GM18499 (cell line): ENCODE data around the gene ZBTB22.

Experiments used
- ATAC-seq: cut with Tn5 transposase; IDR thresholded peaks from one replicate; pipeline ENCODE4 v1.9.1; 2021; ENCODE audit warnings: moderate number of reproducible peaks; ENCODE audit not compliant: insufficient read depth, unreplicated experiment

The ZBTB22 gene

GRCh38 chr6:33330736-33331135, 13.2 kb upstream of the ZBTB22 start:
- ATAC-seq: no peak

GRCh38 chr6:33329058-33329457, 11.5 kb upstream of the ZBTB22 start:
- ATAC-seq: no peak

- ATAC-seq: no peak
Measured at GRCh38 chr6:33324125-33324524, 6.6 kb upstream of the ZBTB22 start.

DNA sequence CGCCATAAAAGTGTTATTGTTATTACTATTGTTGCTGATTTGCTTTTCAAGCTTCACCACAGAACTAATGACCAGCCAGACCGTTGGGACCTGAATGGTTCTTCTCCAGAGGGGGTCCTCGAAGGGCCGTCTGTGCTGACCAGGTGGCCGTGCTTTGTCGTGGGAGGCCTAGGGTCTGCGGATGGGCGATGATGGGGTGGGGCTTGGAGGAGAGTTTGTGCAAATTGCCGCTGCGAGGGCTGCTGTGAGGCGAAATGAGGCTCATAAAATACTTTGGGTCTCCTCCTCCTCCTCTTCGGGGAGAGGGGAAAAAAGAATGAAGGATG, 6.0 kb upstream of the ZBTB22 start:
- no peak for ATAC-seq

- no peak for ATAC-seq
Measured at GRCh38 chr6:33321227-33321626, 3.7 kb upstream of the ZBTB22 start.

DNA sequence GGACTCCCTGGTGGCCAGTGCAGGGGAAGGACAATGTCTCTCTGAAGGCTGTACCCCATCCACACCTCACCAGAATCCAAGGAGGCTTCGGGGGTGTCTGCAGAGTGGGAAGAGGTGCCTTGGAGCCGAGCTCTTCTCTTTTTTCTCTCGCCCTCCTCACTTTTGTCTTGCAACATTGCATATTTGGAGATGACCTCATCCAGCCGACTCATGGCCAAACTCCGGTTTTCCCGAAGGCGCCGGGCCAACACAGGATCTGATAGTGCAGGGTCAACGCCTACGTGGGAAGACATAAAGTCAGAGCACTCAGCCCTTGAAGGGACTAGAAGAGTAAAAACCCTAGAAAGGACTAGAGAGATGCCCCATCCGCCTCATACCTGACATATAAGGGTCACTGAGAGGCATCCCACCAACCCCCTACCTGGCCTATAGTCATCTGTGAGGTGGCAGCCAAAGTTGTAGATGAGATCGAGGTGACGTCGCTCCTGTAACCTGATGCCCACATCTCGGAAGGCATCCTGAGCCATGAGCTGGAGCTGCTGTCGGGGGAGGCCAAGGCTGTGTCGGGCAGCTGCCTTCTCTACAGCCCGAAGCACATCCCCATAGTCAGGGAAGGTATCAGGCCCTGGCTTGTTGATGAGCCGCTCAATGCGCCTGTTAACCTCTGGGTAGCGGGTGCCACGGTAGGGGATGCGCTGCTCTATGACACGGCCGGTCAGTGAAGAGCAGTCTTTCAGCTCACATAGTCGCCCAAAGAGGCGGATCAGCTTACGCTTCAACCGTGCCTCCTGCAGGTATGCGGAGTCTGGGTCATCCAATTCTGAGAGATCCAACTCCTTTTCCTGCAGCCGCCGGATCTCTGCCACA, 3.0 kb upstream of the ZBTB22 start:
- no peak for ATAC-seq

DNA sequence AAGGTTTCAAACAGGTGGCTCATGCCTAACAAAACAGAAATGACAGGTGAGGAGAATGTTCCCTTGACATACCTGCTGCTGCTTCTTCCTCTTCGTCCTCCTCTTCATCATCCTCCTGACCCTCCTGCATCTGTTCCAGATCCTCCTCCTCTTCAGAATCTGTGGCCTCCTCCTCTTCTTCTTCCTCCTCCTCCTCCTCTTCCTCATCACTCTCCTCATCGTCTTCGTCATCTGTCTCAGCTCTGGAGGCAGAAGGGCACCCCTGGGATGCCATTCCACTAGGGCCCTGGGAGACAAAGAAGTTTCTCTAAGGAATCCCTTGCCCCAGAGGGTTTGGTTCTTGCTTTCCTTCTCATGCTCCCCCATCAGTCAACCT, 2.4 kb upstream of the ZBTB22 start:
- no peak for ATAC-seq

GRCh38 chr6:33318426-33319073, 1.0 kb upstream of the ZBTB22 start:
- ATAC-seq: no peak

DNA sequence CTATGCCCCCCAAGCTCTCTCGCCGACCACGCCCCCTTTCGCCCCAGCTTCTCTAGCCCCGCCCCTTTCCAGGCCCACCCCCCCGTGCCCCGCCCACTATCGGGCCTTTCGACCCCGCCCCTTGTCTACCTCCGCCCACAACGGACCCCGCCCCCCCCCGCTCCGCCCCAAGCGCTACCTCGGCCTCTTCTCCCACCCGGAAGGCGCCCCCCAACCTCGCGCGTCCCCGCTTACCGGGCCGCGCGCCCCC, 200 bp downstream of the ZBTB22 start:
- no peak for ATAC-seq

DNA sequence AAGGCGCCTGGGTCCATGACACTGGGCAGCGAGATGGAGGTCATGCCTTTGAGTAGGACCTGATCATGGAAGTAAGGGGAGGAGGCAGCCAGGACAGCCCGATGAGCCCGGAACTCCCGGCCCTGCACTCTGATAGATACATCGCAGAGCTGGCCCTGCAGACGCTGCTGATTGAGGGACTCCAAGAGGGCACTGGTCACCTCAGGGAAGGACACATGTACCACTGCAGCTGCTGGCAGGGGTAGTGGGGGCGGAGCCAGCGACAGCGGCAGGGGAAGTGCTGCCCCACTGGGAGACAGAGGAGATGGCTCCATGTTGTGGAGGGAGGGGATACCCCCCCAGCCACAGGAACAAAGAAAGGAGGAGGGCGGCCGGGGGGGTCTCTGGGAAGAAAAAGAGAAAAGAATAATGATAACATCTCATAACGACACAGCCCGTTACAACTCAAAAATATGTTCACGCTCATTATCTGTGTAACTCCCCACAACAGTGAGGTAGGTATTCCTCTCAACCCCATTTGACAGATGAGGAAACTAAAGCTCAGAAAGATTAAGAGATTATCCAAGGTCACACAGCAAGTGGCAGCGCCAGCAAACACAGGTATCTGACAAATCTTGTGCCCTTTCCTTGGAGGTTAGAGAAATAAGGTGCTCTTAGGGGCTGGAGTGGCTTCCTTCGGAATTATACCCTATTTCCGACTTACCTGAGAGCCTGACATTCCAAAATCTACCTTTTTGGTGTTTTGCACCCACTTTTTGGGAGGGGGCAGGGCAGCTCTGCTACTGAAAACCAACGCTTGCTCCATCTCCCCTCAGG, 733 bp downstream of the ZBTB22 start:
- ATAC-seq: no peak

DNA sequence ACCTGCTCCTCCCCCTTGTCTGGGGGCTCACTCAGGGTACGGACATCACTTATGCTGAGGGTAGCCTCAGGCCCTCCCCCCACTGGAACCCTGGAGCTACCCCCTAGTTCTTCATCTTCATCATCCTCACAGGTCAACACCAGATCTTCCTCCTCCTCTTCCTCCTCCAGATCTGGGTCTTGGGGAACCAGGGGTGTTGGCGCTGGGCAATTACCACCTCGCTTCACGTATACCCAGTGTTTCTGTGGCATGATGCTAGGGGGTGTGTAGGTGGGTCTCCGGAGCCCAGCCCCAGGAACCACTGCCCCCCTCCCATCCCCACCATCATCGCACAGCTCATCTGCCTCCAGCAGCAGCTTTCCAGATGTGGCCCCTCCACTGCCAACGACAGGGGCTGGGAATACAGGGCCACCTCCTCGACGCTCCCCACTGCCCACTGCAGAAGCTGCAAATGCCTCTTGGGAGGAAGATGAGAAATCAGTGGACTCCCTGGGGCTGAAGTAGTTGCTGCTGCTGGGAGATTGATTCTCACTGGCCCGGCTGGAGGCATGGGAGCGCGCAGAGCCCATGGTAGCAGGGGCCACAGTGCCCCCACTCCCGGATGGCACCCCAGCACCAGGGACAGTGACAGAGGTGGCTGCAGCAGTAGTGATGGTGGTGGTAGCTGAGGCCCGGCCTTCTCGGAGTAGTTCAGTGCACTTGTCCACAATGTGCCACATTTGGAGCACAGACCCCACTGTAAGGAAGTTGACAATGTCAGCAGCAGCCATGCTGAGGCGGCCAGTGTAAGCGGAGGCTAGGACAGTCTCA, 1.5 kb downstream of the ZBTB22 start:
- ATAC-seq: no peak

DNA sequence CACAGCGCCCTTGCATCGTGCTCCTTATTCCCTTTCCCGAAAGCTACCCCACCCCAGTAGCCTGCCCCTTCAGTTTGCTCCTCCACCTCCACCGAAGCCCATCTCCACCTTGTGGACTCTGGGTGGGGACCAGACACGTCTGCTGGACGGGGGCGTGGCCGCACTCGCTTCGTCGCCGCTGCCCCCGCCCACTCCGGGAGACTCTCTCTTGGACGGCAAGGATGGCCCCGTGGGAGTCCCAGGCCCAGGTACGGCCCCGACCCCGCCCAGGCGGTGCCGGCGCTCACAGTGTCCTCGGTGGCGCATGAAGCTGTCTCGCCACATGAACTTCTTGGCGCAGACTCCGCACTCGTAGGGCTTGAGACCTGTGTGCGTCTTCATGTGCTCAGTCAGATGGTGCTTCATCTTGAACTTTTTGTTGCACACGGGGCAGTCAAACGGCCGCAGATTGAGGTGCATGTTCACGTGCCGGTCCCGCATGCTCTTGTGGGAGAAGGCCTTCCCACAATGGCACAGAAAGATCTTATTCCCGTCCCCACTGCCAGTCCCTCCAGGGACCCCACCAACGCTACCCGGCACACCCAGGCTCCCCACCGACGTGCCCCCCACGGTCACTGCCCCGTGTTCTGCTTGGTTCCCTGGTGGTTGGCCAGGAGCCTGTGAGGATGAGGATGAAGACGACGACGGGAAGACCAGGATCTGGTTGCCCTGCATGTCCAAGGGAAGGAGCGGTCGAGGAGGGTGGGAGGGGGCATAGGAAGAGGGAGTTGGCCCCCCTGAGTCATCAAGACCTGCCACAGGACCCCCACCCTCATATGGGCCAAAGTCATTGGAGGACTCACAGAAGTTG, 2.4 kb downstream of the ZBTB22 start:
- no peak for ATAC-seq

- ATAC-seq: no peak
Measured at GRCh38 chr6:33314515-33314942, 3.0 kb downstream of the ZBTB22 start.

GRCh38 chr6:33313709-33314514, 3.6 kb downstream of the ZBTB22 start, which contains the start of gene TAPBP:
TAPBP (minus strand) TSS chr6:33314078; CDS start chr6:33314041, 37 bp downstream.
- no peak for ATAC-seq

GRCh38 chr6:33313105-33313708, 4.3 kb downstream of the ZBTB22 start:
- ATAC-seq: no peak

DNA sequence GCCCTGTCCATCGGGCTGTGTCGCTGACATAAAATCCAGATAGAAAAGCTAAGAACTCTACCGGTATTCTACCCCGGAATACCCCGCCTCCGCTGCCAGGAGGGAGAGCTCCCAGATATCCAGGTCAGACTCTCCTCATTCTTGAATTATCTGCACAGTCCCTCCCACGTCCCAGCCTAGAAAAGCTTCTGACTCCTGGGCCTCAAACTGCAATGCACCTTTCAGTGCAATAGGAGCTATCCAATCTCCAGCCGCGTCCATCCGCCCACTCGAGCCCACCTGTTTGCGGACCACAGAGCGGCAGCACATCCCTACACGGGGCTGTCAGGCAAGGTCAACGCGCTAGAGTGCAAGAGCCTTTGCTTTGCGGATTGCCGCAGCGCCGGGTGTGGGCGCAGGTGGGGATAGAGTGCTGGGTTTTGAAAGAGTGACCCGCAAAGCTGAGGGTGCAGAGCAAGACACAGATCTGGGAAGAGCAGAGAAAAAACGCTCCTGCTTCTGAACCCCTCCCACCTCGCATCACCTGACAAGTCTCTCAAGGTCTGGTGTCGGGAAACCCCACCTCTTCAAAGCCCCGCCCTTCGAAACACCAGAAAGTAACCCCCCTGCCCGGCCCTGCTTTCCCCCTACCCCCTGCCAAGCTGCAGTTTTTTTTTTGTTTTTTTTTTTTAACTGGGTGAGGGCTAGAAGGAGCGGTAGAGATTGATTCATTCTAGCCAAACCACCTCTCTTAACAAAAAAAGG, 5.0 kb downstream of the ZBTB22 start:
- no peak for ATAC-seq

DNA sequence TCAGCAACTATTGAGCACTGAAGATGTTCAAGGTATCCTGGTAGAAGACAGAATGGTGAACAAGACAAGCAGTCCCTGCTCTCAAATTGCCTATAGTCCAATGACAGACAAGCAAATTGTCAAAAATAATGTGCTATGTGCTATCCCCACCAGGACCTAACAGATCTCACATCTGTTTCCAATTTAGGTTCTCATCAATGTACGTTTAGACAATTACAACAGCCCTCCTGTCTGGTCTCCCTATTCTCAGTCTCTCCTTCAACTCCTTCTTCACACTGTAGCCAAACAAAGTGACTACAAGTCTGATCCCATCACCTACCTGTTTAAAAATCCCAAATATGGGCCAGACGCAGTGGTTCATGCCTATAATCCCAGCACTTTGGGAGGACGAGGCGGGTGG, 11.2 kb downstream of the ZBTB22 start:
- ATAC-seq: no peak

DNA sequence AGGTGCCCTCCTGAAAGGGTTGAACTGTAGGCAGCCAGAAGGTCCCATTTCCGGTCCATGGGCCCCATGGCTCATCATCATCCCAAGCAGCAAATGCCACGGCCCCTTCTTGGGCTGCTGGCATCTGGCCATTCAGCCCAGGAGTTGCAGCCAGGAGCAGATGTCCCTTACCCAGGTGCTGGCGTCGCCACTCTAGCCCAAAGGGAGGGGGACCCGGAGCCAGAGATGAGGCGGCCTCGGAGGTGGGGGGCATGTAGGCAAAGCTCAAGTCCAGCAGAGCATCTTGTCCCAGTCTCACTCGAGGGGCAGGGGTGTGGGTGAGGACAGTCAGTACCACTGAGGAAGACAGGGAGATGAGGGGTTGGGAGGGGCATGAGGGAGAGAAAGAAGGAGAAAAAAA, 12.5 kb downstream of the ZBTB22 start:
- no peak for ATAC-seq
